NOMO-1 treated with dmso at 0.1 percent for 144 hours (cell line): ENCODE results near the gene SH3GL2.

Source experiments
- DNase-seq: peaks from one replicate; lab custom pipeline; 2025; ENCODE audit not compliant: unreplicated experiment; lab: John Stamatoyannopoulos, UW

SH3GL2 gene

GRCh38 chr9:17578911-17579793 is at the start of gene SH3GL2:
Gene SH3GL2, plus strand, starts transcription at chr9:17579066.
- DNase-seq, result no peak

- no peak for DNase-seq
These were observed 47.1 kb upstream of the SH3GL2 start for GRCh38 chr9:17531642-17532254.

- DNase-seq, result no peak
These were observed 46.4 kb upstream of the SH3GL2 start for GRCh38 chr9:17532461-17532860.

- DNase-seq, result no peak
These were observed 43.7 kb upstream of the SH3GL2 start for GRCh38 chr9:17535176-17535575.

GRCh38 chr9:17536027-17536426 is 42.8 kb upstream of the SH3GL2 start:
- DNase-seq, result no peak

- no peak for DNase-seq
These were observed 27.8 kb upstream of the SH3GL2 start for GRCh38 chr9:17551023-17551422.

- no peak for DNase-seq
These were observed 23.4 kb upstream of the SH3GL2 start for GRCh38 chr9:17555362-17556054.

- no peak for DNase-seq
These were observed 22.6 kb upstream of the SH3GL2 start for GRCh38 chr9:17556255-17556654.

- DNase-seq, result no peak
These were observed 21.9 kb upstream of the SH3GL2 start for GRCh38 chr9:17556935-17557334.

- no peak for DNase-seq
These were observed 7.0 kb upstream of the SH3GL2 start for GRCh38 chr9:17571825-17572224.

- no peak for DNase-seq
These were observed 4.5 kb upstream of the SH3GL2 start for GRCh38 chr9:17574342-17574741.

- no peak for DNase-seq
These were observed 322 bp upstream of the SH3GL2 start for GRCh38 chr9:17578577-17578910.

GRCh38 chr9:17580119-17580518 is 1.3 kb downstream of the SH3GL2 start:
- no peak for DNase-seq

GRCh38 chr9:17587113-17587512 is 8.2 kb downstream of the SH3GL2 start:
- no peak for DNase-seq

- DNase-seq, result no peak
These were observed 9.5 kb downstream of the SH3GL2 start for GRCh38 chr9:17588395-17588794.

- no peak for DNase-seq
These were observed 10.1 kb downstream of the SH3GL2 start for GRCh38 chr9:17588941-17589340.

- no peak for DNase-seq
These were observed 10.9 kb downstream of the SH3GL2 start for GRCh38 chr9:17589771-17590170.

GRCh38 chr9:17594961-17595360 is 16.1 kb downstream of the SH3GL2 start:
- DNase-seq, result no peak

GRCh38 chr9:17597977-17598376 is 19.1 kb downstream of the SH3GL2 start:
- DNase-seq, result no peak

- no peak for DNase-seq
These were observed 22.2 kb downstream of the SH3GL2 start for GRCh38 chr9:17600962-17601593.

GRCh38 chr9:17604556-17604955 is 25.7 kb downstream of the SH3GL2 start:
- no peak for DNase-seq
